NCI-H748 (cell line): Measurements from ENCODE around the gene DNAJC17.

Experiments
- DNase-seq: peaks from one replicate; lab custom pipeline; 2025; ENCODE audit not compliant: unreplicated experiment; lab: John Stamatoyannopoulos, UW

DNAJC17 gene

GRCh38 chr15:40743921-40744814 lies 63.1 kb downstream of the DNAJC17 start:
- no peak for DNase-seq

GRCh38 chr15:40743485-40743901 lies 63.8 kb downstream of the DNAJC17 start:
- no peak for DNase-seq

- DNase-seq, result no peak
These were observed 67.4 kb downstream of the DNAJC17 start for GRCh38 chr15:40739854-40740253.

- no peak for DNase-seq
These were observed 68.2 kb downstream of the DNAJC17 start for GRCh38 chr15:40739047-40739446.

GRCh38 chr15:40737048-40737447 lies 70.2 kb downstream of the DNAJC17 start:
- DNase-seq, result no peak

- DNase-seq, result no peak
These were observed 70.7 kb downstream of the DNAJC17 start for GRCh38 chr15:40736575-40736974.

GRCh38 chr15:40731034-40731433 lies 76.2 kb downstream of the DNAJC17 start:
- no peak for DNase-seq

- no peak for DNase-seq
These were observed 83.4 kb downstream of the DNAJC17 start for GRCh38 chr15:40723919-40724318.

- DNase-seq, result no peak
These were observed 84.3 kb downstream of the DNAJC17 start for GRCh38 chr15:40722934-40723333.

GRCh38 chr15:40722354-40722753 lies 84.9 kb downstream of the DNAJC17 start:
- no peak for DNase-seq

GRCh38 chr15:40721701-40722100 lies 85.6 kb downstream of the DNAJC17 start:
- DNase-seq, result no peak

GRCh38 chr15:40716165-40716564 lies 91.1 kb downstream of the DNAJC17 start:
- no peak for DNase-seq
